ENCODE measurements around the gene CXCL13.
A peak's percentile ranks its signal among the peaks of the same experiment; 100 is the strongest.

The CXCL13 gene

GRCh38 chr4:77576351-77576750 is 29.3 kb upstream of the CXCL13 start:
- POLR2A ChIA-PET, result no interaction called here
- H3K4me3 ChIP-seq (ENCODE audit: low read depth, low read length), result no peak overlapping the region
- no peak for DNase-seq (ENCODE audit: low read depth, low spot score)
- CTCF ChIA-PET, result interaction anchor here (1.8 kb wide), 1 partner anchor 25 kb away, joined by 8 read pairs; no protein-coding TSS in a partner anchor
- TF ChIP-seq CTCF (IDR thresholded peaks at IDR 0.05; ENCODE audit: insufficient read depth, low read length, missing control alignments), result no peak

DNA sequence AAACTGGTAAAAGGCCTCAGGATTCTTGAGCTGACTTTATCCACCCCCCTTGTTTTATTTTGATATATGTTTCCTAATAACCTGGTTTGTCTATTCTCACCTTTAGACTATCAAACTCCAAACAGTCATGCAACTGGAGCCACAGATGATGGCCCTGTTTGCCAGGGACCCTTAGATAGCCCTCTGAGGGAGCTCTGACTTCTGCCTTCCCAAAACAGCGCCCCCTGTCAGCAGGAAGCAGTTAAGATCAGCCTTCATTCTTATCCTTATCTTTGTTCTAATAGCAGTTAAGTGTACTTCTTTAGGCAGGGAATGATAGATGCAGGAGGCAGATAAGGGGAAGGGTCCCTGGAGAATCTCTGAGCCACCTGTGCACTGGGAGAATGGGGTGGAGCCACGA is 27.5 kb upstream of the CXCL13 start:
- no peak for DNase-seq (ENCODE audit: low read depth, low spot score)
- no peak for TF ChIP-seq CTCF (IDR thresholded peaks at IDR 0.05; ENCODE audit: insufficient read depth, low read length, missing control alignments)
- POLR2A ChIA-PET, result no interaction called here
- no peak overlapping the region for H3K4me3 ChIP-seq (ENCODE audit: low read depth, low read length)
- CTCF ChIA-PET, result interaction anchor here (1.3 to 1.7 kb wide), 3 partner anchors 18 to 220 kb away, joined by 3 to 4 read pairs (median 4); no protein-coding TSS in a partner anchor

DNA sequence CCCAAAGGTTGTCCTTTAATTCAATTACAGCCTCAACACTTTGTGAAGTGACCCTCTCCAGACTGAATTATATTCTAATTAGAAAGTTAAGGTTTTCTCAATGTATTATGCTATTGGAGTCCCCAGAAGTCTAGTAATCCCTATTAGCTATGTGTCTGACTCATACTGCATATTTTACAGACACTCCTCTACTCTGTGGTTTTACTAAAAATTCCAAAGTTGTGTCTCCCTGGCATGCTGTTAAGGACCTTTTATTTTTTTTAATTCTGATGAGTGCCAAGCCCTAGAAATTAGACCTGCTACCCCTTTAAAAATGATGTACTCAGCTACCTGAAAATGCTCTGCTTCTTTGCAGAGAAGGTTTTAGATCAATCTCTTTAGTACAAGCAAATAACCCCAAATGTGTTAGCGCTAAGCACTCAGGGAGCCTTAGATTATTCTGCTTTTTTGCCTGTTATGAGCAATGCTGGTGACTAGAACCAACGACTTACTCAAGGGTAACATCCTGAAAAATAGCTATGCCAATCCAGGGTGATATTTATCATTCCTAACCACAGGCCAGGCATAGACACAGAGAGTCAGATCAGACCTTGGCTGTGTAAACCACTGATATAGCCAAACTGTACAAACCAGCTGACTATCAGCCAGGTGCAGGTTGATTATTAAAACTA is 26.1 kb upstream of the CXCL13 start:
- ChIA-PET POLR2A (interaction anchor here (1.4 kb wide), 1 partner anchor 283 kb away, joined by 3 read pairs; the partner anchor contains the start of gene MRPL1), CTCF (interaction anchor here (0.7 to 1.7 kb wide), 9 partner anchors 16 to 221 kb away, joined by 3 to 9 read pairs (median 4); no protein-coding TSS in a partner anchor)
- no peak for TF ChIP-seq CTCF (IDR thresholded peaks at IDR 0.05; ENCODE audit: insufficient read depth, low read length, missing control alignments)
- peak; percentile 68 for DNase-seq (ENCODE audit: low read depth, low spot score)
- H3K4me3 ChIP-seq (ENCODE audit: low read depth, low read length), result no peak overlapping the region

DNA sequence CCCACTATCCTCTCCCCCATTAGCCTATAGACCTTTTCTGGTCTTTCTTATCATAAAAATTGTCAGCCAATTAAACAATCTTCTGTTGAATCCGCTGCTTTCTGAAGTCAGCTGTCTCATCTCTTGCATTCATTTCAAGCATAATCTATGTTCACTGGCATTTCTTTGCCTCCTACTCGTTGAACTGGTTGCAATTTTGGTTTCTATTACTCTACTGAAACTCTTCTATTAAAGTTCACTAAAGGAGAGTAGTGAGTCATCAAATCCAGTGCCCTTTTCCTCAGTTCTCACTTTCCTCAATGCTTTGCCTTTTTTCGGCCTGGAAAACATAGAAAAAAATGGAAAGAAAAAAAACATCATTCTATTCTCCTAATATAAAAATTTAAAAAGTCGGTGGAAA is 23.9 kb upstream of the CXCL13 start:
- H3K4me3 ChIP-seq (ENCODE audit: low read depth, low read length), result no peak overlapping the region
- no peak for TF ChIP-seq CTCF (IDR thresholded peaks at IDR 0.05; ENCODE audit: insufficient read depth, low read length, missing control alignments)
- ChIA-PET POLR2A (no interaction called here), CTCF (interaction anchor here (0.7 to 2.4 kb wide), 3 partner anchors 18 to 196 kb away, joined by 3 to 10 read pairs (median 4); no protein-coding TSS in a partner anchor)
- no peak for DNase-seq (ENCODE audit: low read depth, low spot score)

GRCh38 chr4:77582156-77582555 is 23.5 kb upstream of the CXCL13 start:
- H3K4me3 ChIP-seq (ENCODE audit: low read depth, low read length), result no peak overlapping the region
- ChIA-PET CTCF (interaction anchor here (0.7 to 2.4 kb wide), 3 partner anchors 18 to 196 kb away, joined by 3 to 10 read pairs (median 4); no protein-coding TSS in a partner anchor), POLR2A (no interaction called here)
- no peak for TF ChIP-seq CTCF (IDR thresholded peaks at IDR 0.05; ENCODE audit: insufficient read depth, low read length, missing control alignments)
- no peak for DNase-seq (ENCODE audit: low read depth, low spot score)

- no peak overlapping the region for H3K4me3 ChIP-seq (ENCODE audit: low read depth, low read length)
- no peak for TF ChIP-seq CTCF (IDR thresholded peaks at IDR 0.05; ENCODE audit: insufficient read depth, low read length, missing control alignments)
- DNase-seq (ENCODE audit: low read depth, low spot score), result no peak
- ChIA-PET POLR2A (no interaction called here), CTCF (interaction anchor here (1.3 to 2.4 kb wide), 2 partner anchors 19 to 197 kb away, joined by 4 to 10 read pairs; no protein-coding TSS in a partner anchor)
These were observed 22.9 kb upstream of the CXCL13 start for GRCh38 chr4:77582711-77583110.
